Fibroblast of upper back skin (primary cell): ENCODE data around the gene SLC35E4.
"Not testable (repeated sequence)": the region's sequence is repeated elsewhere in the genome, so short reads cannot be mapped to it uniquely, and the experiment has no call there.

ENCODE experiments used
- DNase-seq: peaks from one replicate; pipeline ENCODE4 v3.0.0-alpha.2; 2013

The SLC35E4 gene

GRCh38 chr22:30635273-30636225, at the start of gene SLC35E4:
Gene SLC35E4, plus strand, starts transcription at chr22:30635781. Its CDS starts 670 bp downstream, at chr22:30636451.
- DNase-seq: peak; percentile 90

- DNase-seq: no peak
Observed at GRCh38 chr22:30586414-30586813, 49.2 kb upstream of the SLC35E4 start.

GRCh38 chr22:30591191-30591587, 44.4 kb upstream of the SLC35E4 start:
- no peak for DNase-seq

GRCh38 chr22:30591588-30592359, 43.8 kb upstream of the SLC35E4 start, which contains the start of gene PES1:
Gene PES1, minus strand, starts transcription at chr22:30591910. Its CDS starts 77 bp downstream, at chr22:30591833.
- DNase-seq: peak; percentile 99

GRCh38 chr22:30592360-30592713, 43.2 kb upstream of the SLC35E4 start:
- DNase-seq: not testable (repeated sequence)

GRCh38 chr22:30596199-30596598, 39.4 kb upstream of the SLC35E4 start:
- no peak for DNase-seq

- no peak for DNase-seq
Observed at GRCh38 chr22:30596886-30597285, 38.7 kb upstream of the SLC35E4 start.

GRCh38 chr22:30598986-30599385, 36.6 kb upstream of the SLC35E4 start:
- no peak for DNase-seq

GRCh38 chr22:30600921-30601320, 34.7 kb upstream of the SLC35E4 start:
- no peak for DNase-seq

- no peak for DNase-seq
Observed at GRCh38 chr22:30601464-30601863, 34.1 kb upstream of the SLC35E4 start.

- DNase-seq: peak; percentile 17
Observed at GRCh38 chr22:30602049-30602448, 33.5 kb upstream of the SLC35E4 start.

- no peak for DNase-seq
Observed at GRCh38 chr22:30603801-30604200, 31.8 kb upstream of the SLC35E4 start.

- no peak for DNase-seq
Observed at GRCh38 chr22:30604723-30605122, 30.9 kb upstream of the SLC35E4 start.

GRCh38 chr22:30605449-30606110, 30.0 kb upstream of the SLC35E4 start:
- DNase-seq: peak; percentile 25

- peak; percentile 57 for DNase-seq
Observed at GRCh38 chr22:30606455-30607299, 28.9 kb upstream of the SLC35E4 start, which contains the start of gene TCN2. Gene TCN2, plus strand, starts transcription at chr22:30607174. Its CDS starts 158 bp downstream, at chr22:30607332.

GRCh38 chr22:30607300-30607930, 28.2 kb upstream of the SLC35E4 start:
- no peak for DNase-seq

GRCh38 chr22:30607939-30608338, 27.6 kb upstream of the SLC35E4 start:
- no peak for DNase-seq

- peak; percentile 73 for DNase-seq
Observed at GRCh38 chr22:30609260-30610185, 26.1 kb upstream of the SLC35E4 start.

- no peak for DNase-seq
Observed at GRCh38 chr22:30610299-30610698, 25.3 kb upstream of the SLC35E4 start.

- DNase-seq: no peak
Observed at GRCh38 chr22:30611197-30611596, 24.4 kb upstream of the SLC35E4 start.
